ENCODE data around the gene KDM5B.

DNA sequence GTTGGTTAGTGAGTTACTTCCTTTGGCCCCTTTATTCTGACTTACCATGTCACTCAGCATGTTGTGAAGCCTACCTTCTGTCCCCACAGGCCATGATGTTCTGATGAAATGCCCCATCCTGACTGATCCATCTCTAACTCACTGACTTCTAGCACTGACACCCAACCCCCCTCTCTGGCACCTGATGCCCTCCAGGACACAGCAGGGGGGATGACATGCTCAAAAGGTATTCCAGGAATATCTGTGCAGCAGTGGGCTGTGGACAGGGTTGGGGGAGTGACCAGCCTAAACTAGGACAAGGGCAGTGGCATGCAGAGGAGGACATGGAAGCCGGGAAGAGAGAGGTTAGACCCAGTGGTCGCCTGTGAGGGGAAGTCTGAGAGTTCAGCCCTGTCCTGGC, 123.5 kb downstream of the KDM5B start:
- TF ChIP-seq, protein P1, sequence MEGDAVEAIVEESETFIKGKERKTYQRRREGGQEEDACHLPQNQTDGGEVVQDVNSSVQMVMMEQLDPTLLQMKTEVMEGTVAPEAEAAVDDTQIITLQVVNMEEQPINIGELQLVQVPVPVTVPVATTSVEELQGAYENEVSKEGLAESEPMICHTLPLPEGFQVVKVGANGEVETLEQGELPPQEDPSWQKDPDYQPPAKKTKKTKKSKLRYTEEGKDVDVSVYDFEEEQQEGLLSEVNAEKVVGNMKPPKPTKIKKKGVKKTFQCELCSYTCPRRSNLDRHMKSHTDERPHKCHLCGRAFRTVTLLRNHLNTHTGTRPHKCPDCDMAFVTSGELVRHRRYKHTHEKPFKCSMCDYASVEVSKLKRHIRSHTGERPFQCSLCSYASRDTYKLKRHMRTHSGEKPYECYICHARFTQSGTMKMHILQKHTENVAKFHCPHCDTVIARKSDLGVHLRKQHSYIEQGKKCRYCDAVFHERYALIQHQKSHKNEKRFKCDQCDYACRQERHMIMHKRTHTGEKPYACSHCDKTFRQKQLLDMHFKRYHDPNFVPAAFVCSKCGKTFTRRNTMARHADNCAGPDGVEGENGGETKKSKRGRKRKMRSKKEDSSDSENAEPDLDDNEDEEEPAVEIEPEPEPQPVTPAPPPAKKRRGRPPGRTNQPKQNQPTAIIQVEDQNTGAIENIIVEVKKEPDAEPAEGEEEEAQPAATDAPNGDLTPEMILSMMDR (IDR thresholded peaks at IDR 0.05): no peak
- TF ChIP-seq POLR2A (IDR thresholded peaks at IDR 0.05): no peak

Measured in uterus (tissue), 2 donors.